Activated naive CD4-positive, alpha-beta T cell treated with anti-CD3 and anti-CD28 coated beads, Interleukin-2, amount 50 U/mL, for 16 hours (primary cell): Measurements from ENCODE around the gene ITGB2.
"Not testable (repeated sequence)": the region's sequence is repeated elsewhere in the genome, so short reads cannot be mapped to it uniquely, and the experiment has no call there.

Source experiments
- DNase-seq: peaks from one replicate; pipeline ENCODE4 v3.0.0-alpha.2; 2020

The ITGB2 gene

DNA sequence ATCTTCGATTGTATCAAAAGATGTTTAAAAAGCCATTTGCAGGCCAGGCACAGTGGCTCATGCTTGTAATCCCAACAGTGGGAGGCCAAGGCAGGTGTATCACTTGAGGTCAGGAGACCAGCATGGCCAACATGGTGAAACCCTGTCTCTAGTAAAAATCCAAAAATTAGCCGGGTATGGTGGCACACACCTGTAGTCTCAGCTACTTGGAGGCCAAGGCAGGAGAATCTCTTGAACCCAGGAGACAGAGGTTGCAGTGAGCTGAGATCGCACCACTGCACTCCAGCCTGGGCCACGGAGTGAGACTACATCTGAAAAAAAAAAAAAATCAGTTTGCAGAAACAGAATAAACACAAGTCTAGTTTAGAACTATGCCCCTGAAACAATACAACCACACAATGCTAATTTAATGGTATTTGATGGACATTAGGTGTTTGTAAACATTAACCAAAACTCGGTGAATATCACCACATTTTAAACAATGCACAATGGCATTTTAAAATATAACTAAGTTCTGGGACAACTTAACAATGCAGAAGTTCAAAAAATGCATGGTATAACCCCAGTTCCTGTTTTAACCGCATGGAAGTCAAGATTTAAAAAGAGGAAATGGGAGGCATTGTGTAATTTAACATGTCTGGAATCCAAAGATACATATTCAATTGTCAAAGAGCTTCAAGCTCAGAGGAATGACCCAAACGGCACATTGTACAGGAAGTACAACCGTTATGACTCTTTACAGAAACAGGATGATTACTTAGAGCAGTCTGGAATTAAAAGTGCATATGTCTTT lies 40.1 kb downstream of the ITGB2 start:
- no peak for DNase-seq

DNA sequence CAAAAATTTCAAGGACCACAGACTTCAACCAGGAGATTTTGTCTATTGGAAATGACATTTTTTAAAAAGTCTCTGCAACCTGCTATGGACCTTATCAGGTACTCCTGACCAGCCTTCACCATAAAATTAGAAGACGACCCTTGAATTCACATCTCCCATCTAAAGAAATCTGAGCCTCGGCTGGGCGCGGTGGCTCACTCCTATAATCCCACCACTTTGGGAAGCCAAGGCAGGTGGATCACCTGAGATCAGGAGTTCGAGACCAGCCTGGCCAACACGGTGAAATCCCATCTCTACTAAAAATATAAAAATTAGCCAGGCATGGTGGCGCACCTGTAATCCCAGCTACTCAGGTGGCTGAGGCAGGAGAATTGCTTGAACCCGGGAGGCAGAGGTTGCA lies 41.5 kb downstream of the ITGB2 start:
- DNase-seq = not testable (repeated sequence)

GRCh38 chr21:44878053-44878982 lies 42.4 kb downstream of the ITGB2 start:
- DNase-seq = no peak

GRCh38 chr21:44876849-44877575 lies 43.7 kb downstream of the ITGB2 start:
- no peak for DNase-seq

DNA sequence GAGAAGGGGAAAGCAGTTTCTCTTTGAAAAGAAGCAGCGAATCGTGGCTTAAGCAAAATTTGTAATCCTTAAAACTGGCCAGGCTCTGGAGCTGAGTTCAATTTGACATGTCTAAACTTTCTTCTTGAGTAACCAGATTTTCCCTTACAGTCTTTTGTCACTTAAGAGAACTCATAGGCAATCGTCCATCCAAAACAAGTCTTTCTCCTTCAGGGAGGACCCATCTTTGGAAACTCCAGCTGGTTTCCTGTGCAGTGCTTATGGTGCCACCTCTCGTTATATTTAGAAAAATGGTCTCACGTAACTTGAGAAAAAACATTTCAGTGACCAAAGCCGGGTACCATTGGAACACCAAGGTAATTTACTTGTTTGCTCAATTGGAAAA lies 45.4 kb downstream of the ITGB2 start:
- DNase-seq = no peak

DNA sequence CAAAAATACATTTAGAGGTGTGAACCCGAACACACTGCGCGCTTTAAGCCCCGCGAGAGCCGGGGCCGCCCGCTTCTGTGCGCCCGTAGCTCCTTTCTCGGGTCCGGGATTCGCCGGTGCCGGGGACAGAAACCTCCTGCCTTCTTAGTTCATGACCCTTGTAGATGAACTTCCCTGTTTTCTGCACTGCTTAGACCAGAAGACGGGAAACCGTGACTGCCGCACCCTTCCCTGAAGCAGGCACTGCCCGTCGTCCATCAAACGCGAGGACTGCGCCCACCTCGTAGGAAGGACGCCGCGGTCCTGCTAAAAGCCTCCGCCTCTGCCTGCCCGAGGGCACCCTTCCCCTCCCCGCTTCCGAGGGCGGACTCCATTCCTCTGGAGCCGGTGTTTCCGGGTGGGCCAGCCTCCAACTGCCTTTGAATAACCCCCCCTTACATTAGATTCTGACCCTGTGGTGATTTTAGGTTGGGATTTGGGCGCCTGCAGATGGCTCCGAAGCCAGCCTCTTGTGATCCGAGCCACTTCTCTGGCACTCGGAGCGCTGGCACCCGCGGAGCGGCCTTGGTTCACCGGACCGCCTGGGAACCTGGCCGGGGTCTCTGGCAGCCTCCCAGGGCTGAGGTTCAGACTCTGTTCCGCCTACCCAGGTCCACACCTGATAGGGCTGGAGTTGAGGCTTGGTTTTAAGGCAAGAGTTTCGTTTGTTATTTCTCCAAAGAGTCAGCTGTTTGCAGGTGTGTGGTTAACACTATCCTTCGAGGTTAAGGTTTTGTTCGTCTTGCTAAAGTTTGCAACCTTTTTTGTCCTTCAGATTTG lies 46.0 kb downstream of the ITGB2 start:
- no peak for DNase-seq

- DNase-seq = no peak
Measured at GRCh38 chr21:44874240-44874496, 46.5 kb downstream of the ITGB2 start.

DNA sequence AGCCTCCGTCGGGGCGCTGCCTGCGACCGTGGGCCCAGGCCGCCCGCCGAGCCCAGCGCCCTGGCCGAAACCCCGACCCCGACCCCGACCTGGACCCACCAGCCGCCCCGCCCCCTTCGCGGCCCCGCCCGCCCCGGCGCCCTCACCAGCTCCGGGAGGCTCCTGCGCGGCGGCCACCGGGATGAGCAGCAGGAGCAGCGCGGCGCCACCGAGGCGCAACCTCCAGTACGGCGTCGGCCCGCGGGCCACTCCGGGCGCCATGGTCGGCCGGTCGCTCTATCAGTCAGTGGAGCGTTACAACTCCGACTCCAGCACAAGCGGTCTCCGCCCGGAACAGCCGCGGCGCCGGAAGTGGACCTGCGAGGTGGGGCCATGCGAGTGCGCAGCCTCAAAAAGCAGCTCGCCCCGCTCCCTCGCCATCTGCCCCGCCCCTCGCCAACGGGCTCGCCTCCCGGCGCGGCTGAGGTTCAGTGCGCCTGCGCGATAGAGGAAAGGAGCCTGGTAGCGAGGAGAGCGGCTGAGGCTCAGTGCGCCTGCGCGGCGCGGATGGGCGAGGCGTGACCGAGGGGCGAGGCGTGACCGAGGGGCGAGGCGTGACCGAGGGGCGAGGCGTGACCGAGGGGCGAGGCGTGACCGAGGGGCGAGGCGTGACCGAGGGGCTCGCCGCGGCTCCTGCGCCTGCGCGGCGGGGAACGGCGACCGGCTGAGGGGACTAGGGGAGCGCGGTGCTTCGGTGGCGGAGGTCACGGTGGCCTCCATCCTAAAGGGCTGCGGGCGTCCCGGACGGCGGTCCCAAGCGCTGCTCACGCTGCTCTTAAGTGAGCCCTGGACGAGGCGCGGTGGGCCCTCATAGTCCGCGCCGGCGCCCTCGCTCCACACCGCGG lies 47.1 kb downstream of the ITGB2 start, which contains the start of gene PTTG1IP:
PTTG1IP (minus strand) TSS at position 335 of the 884 bp plus-strand sequence; CDS start at position 261, 74 bp downstream.
- peak; percentile 99 for DNase-seq

DNA sequence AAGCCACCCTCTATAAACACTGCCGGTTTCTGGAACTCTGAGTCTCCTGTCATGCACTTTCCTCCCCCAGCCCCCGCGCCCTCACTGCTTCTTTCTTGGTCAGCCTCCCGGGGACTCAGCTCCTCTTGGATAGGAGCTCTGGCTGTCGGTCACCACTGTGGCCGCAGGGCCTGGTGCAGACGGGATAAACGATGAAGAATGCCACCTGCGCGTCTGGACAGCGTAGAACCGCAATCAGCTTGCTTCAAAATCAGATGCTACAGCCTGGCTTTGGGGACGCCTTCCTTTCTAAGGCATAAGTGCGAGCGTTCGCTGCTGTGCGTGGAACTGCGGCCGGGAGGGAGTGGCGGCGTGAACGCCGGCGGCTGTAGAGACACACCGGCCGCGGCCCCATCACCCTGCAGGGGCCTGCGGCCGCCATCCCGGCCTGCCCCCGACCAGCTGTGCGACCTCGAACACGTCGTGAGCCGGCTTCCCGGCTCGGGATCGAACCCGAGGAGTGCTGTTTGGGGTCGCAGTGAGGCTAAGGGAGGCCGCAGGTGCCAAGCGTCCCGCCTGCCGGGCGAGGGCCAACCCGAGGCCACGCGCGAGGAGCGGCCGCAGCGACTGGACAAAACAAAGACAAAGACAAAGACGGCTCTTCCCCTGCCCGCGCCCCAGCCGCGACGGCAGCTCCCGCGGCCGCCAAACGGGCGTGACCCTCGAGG lies 47.9 kb downstream of the ITGB2 start:
- DNase-seq = no peak

- no peak for DNase-seq
Measured at GRCh38 chr21:44872323-44872648, 48.4 kb downstream of the ITGB2 start.

- DNase-seq = peak; percentile 45
Measured at GRCh38 chr21:44871576-44872269, 49.0 kb downstream of the ITGB2 start.

- no peak for DNase-seq
Measured at GRCh38 chr21:44870748-44871495, 49.8 kb downstream of the ITGB2 start.

DNA sequence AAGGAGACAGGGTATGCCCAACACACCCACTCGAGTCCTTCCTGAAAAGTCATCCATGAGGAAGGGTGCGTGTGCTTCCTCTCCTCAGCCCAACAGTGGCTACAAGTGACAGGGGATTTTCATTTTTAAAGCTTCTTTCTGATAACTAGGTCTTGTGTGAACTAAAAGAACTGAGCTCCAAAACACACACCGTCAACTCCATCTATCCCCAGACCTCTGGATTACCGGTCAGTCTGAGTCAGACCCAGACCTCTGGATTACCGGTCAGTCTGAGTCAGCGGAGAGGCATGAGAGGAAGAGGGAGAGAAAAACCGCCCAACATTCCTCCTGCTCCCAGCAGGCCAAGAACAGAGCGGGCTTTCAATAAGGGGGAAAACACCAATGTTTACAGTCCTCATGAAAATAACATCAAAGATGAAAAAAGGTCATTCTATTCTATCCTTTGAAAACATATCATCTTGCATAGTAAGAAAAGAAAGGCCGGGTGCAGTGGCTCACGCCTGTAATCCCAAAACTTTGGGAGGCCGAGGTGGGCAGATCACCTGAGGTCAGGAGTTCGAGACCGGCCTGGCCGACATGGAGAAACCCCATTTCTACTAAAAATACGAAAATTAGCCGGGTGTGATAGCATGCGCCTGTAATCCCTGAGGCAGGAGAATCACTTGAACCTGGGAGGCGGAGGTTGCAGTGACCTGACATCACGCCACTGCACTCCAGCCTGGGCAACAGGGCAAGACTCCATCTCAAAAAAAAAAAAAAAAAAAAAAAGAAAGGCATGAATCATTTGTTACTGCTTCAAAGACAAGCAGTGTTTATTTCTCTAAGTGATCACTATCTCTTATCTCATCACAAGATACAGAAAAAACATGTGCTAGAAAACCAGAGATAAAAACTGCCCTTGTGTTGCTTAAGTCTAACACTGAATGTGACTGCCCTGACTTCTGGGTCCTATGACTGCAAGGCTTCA lies 50.6 kb downstream of the ITGB2 start:
- DNase-seq = no peak

GRCh38 chr21:44868707-44869106 lies 52.0 kb downstream of the ITGB2 start:
- no peak for DNase-seq

DNA sequence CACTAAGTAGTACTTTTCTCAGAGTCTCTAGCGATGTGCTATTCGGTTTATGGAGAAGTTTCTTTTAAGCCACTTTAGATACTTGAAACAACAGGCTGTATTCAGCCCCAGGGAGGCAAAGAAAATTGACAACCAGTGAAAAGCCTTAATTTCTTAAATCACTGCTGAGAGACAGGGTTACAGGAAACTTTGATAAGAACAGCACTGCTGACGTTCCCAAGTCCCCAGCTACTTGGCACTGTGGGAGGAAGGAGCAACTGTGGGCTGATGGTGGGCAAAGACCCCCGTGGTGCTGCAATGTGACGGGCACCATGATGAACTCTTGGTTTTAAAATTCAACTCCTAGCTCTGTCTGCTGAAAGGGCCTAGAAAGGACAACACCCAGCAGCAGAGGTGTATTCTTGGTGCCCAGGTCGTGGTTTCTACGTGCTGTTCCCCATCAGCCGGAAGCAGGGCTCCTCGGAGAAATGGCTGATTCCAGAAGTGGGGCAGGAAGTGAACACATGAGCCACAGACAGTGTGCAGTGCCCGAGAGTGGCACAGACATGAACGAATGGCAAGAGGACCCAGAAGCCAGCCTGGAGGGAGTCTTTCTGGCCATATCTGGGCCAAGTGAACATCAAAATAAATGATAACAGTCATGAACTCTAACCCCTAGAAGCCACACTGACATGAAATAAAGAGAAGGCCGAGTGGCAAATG lies 52.5 kb downstream of the ITGB2 start:
- peak; percentile 37 for DNase-seq

DNA sequence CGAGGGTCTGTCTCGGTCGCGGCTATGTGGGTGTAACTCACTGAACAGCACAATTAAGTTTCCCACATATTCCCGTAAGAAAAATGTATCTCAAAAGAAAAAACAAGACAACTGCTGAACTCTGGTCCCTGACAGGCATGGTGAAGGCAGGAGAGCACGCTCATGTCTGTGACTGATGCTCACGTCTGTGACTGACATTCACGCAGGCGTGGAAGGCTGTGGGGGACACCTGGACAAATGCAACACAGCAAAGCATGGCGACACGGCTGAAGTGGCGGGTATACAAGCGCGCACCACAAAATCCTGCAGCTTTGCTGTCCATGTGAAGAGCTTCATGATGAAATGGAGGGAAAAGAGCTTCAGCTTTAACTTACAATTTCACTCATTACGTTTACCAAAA lies 53.2 kb downstream of the ITGB2 start:
- DNase-seq = no peak

DNA sequence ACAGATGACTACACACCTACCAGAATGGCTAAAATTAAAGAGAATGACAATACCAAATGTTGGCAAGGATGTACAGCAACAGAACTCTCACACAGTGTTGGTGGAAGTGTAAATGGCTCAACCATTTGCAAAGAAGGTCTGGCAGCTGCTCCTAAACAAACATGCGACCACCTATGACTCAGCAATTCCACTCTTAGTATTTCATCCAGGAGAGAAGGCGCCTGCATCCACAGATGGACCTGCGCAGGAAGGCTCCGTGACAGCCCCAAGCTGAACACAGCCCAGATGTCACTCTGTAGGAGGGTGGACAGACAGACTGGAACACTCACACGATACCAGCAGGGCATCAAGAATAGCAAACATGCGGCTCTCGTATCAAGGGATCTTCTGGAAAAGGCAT lies 53.9 kb downstream of the ITGB2 start:
- DNase-seq = no peak
